Parathyroid adenoma (tissue), 2 donors: ENCODE results near the gene PGBD2.
A peak's percentile ranks its signal among the peaks of the same experiment; 100 is the strongest.

Experiments
- H2AFZ ChIP-seq: fragments of 300-600 bp; sonication (generic); one replicate; pipeline ENCODE4 v1.7.0; 2017; ENCODE audit warnings: antibody characterized with exemption, mild to moderate bottlenecking
- H3K27ac ChIP-seq: fragments of 300-600 bp; sonication (generic); one replicate; pipeline ENCODE4 v1.7.0; 2017
- H3K27me3 ChIP-seq: fragments of 300-600 bp; sonication (generic); one replicate; pipeline ENCODE4 v1.7.0; 2017; ENCODE audit warnings: low read length; ENCODE audit not compliant: control insufficient read depth, insufficient read depth
- H3K36me3 ChIP-seq: fragments of 300-600 bp; sonication (generic); one replicate; pipeline ENCODE4 v1.7.0; 2017; ENCODE audit warnings: low read length; ENCODE audit not compliant: control insufficient read depth, insufficient read depth
- H3K4me1 ChIP-seq: fragments of 300-600 bp; sonication (generic); one replicate; pipeline ENCODE4 v1.7.0; 2017; ENCODE audit warnings: control low read depth
- H3K4me2 ChIP-seq: fragments of 300-600 bp; sonication (generic); one replicate; pipeline ENCODE4 v1.7.0; 2017; ENCODE audit warnings: low read length
- H3K4me3 ChIP-seq: fragments of 300-600 bp; sonication (generic); one replicate; pipeline ENCODE4 v1.7.0; 2017; ENCODE audit warnings: low read depth, low read length
- H3K79me2 ChIP-seq: fragments of 300-600 bp; sonication (generic); one replicate; pipeline ENCODE4 v1.7.0; 2017; ENCODE audit warnings: control low read depth
- H3K9ac ChIP-seq: fragments of 300-600 bp; sonication (generic); one replicate; pipeline ENCODE4 v1.7.0; 2017; ENCODE audit warnings: mild to moderate bottlenecking
- H3K9me3 ChIP-seq: fragments of 300-600 bp; sonication (generic); one replicate; pipeline ENCODE4 v1.7.0; 2017; ENCODE audit warnings: low read length; ENCODE audit not compliant: control insufficient read depth
- TF ChIP-seq, protein P1 (sequence below): fragments of 300-600 bp; sonication (generic); IDR thresholded peaks from one replicate; pipeline ENCODE4 v1.7.0; 2017; ENCODE audit warnings: antibody characterized with exemption, mild to moderate bottlenecking
- donor health status: primary hyperparathyroidism.

Gene PGBD2

GRCh38 chr1:248906009-248906752 lies at the start of gene PGBD2:
PGBD2 (plus strand) TSS chr1:248906235; CDS start chr1:248913863, 7,628 bp downstream.
- no peaks in the 10 kb centered on the region for H3K79me2 ChIP-seq
- H2AFZ ChIP-seq = peak within 1 kb of the TSS; percentile 98
- no peaks in the 10 kb centered on the region for H3K36me3 ChIP-seq
- peak within 1 kb of the TSS; percentile 83 for H3K27ac ChIP-seq
- TF ChIP-seq, protein P1, sequence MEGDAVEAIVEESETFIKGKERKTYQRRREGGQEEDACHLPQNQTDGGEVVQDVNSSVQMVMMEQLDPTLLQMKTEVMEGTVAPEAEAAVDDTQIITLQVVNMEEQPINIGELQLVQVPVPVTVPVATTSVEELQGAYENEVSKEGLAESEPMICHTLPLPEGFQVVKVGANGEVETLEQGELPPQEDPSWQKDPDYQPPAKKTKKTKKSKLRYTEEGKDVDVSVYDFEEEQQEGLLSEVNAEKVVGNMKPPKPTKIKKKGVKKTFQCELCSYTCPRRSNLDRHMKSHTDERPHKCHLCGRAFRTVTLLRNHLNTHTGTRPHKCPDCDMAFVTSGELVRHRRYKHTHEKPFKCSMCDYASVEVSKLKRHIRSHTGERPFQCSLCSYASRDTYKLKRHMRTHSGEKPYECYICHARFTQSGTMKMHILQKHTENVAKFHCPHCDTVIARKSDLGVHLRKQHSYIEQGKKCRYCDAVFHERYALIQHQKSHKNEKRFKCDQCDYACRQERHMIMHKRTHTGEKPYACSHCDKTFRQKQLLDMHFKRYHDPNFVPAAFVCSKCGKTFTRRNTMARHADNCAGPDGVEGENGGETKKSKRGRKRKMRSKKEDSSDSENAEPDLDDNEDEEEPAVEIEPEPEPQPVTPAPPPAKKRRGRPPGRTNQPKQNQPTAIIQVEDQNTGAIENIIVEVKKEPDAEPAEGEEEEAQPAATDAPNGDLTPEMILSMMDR = peak; percentile 51
- H3K9me3 ChIP-seq = no peaks in the 10 kb centered on the region
- H3K4me1 ChIP-seq = no peaks in the 10 kb centered on the region
- H3K4me3 ChIP-seq = peak within 1 kb of the TSS; percentile 74
- no peak within 1 kb of the TSS for H3K9ac ChIP-seq
- peak within 1 kb of the TSS; percentile 87 for H3K4me2 ChIP-seq
- H3K27me3 ChIP-seq = no peaks in the 10 kb centered on the region

GRCh38 chr1:248857201-248857600 lies 48.8 kb upstream of the PGBD2 start:
- Histone ChIP-seq H3K27me3 (no peaks in the 10 kb centered on the region), H3K79me2 (no peaks in the 10 kb centered on the region), H3K4me1 (peaks cover 6% of the 10 kb centered on the region), H3K9me3 (no peaks in the 10 kb centered on the region), H3K9ac (no peak overlapping the region), H3K4me3 (no peak overlapping the region), H2AFZ (no peak overlapping the region), H3K27ac (no peak overlapping the region), H3K36me3 (no peaks in the 10 kb centered on the region), H3K4me2 (peak overlapping the region; percentile 85)
- TF ChIP-seq, protein P1 = no peak

DNA sequence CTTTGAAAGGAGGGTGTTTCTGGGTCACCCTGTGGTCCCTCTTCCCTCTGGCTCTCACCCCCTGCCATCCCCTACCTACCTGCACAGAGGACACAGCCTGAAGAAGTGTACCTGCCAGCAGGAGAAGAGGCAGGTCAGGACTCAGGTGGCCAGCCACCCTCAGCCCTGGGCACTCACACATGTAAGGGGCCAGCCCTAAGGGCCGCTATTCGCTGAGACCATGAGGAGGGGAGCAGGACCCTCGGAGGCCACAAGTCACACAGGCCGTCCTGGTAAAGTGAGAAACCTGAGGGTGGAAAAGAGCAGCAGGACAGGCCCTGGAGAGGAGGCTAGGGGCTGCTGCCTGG lies 48.3 kb upstream of the PGBD2 start:
- peak overlapping the region; percentile 85 for H3K4me2 ChIP-seq
- peak overlapping the region; percentile 81 for H3K4me3 ChIP-seq
- H3K36me3 ChIP-seq = no peaks in the 10 kb centered on the region
- H3K4me1 ChIP-seq = peaks cover 8% of the 10 kb centered on the region
- H2AFZ ChIP-seq = peak overlapping the region; percentile 89
- no peaks in the 10 kb centered on the region for H3K9me3 ChIP-seq
- no peaks in the 10 kb centered on the region for H3K79me2 ChIP-seq
- TF ChIP-seq, protein P1 = no peak
- H3K27me3 ChIP-seq = no peaks in the 10 kb centered on the region
- peak overlapping the region; percentile 24 for H3K27ac ChIP-seq
- no peak overlapping the region for H3K9ac ChIP-seq

DNA sequence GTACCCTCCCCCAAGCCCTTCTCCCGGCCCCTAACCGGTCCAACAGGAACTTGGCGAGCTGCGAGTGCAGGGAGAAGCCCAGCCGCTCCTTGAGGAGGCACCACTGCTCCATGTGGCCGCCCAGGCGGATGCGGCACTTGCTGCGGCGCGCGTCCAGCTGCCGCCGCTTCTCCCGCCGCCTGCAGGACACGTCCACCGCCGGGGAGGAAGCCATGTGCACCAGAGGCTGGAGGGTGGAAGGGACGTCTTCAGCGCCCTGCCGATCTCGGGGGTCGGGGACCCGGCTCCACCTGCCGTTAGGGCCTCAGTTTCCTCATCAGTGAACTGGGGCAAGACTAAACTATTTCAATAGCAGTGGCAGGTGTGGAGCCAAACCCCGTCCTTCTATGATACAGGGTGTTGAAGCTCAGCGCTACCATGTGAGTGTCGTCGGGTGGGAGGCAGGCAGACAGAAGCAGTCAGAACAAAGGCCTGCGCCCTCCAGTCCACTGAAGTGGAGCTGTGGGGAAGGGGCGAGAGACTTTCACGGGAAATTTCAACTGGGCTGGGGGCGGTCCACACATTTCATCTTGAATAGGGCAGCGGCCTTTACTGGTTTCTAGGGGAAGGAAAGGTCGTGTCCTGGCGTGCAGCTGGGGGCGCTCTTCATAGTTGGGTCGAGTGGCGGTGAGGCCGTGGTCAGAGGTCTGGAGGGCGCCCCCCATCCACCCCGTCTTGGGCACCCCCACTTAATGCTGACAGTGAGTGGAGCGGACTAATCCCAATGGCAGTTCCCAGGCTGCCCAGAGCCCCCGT lies 47.7 kb upstream of the PGBD2 start:
- peaks cover 9% of the 10 kb centered on the region for H3K4me1 ChIP-seq
- H3K4me2 ChIP-seq = peak overlapping the region; percentile 85

More for the DNA sequence above, 47.7 kb upstream of the PGBD2 start:
- H3K27me3 ChIP-seq = no peaks in the 10 kb centered on the region
- TF ChIP-seq, protein P1 = peak; percentile 35
- H3K36me3 ChIP-seq = no peaks in the 10 kb centered on the region
- peak overlapping the region; percentile 89 for H2AFZ ChIP-seq
- H3K27ac ChIP-seq = peak overlapping the region; percentile 81
- peak overlapping the region; percentile 28 for H3K9ac ChIP-seq
- no peaks in the 10 kb centered on the region for H3K79me2 ChIP-seq
- H3K4me3 ChIP-seq = peak overlapping the region; percentile 81
- no peaks in the 10 kb centered on the region for H3K9me3 ChIP-seq
